ENCODE results near the gene STXBP6. TPM values are rescaled to one million over a fixed set of nuclear protein-coding genes. Genes with fewer than 3 reads are reported as not detected.

The STXBP6 gene
- total and polyA plus RNA-seq, 2 of the 13 experiments (the other 11 are each of a cell fraction or from before 2014, with no cell fraction given), result 35.3 to 42.8 TPM

DNA sequence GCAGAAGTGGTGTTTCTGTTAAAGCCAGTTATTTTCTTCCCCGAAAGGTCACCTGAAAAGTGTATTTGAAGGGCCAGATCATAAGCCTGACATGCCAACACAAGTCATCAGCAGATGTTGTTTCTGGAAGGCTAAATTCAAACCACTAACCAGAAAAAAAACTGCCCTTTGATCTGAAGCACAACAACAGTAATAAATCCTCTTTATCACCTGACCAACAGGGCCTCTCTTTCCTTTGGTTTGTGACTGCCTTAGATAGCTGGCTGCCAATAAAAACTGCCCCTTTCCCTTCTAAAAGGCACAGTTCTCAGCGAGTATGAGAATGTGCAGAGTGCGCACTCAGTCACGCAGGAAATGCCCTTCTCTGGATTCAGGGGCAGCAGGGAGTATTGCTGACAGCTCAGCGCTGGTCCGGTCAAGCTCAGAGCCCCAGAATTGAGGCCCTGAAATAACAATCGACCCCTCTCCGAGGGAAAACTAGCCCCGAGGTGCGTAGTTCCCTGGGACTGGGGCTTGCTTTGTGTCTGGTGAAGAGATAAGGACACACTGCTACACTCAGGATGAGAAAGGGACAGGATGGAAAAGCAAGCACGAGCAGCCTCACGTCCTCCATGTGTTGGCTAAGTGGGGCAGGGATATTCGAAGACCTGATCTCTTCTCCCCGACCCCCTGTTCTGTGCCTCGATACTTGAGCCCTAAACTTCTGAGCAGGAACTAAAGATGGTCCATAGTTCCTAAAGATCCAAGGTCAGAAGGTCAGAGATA is 231.7 kb downstream of the STXBP6 start (continued):
- TF ChIP-seq, protein P1, sequence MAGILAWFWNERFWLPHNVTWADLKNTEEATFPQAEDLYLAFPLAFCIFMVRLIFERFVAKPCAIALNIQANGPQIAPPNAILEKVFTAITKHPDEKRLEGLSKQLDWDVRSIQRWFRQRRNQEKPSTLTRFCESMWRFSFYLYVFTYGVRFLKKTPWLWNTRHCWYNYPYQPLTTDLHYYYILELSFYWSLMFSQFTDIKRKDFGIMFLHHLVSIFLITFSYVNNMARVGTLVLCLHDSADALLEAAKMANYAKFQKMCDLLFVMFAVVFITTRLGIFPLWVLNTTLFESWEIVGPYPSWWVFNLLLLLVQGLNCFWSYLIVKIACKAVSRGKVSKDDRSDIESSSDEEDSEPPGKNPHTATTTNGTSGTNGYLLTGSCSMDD (CRISPR knock-in tag; IDR thresholded peaks at IDR 0.05), result no peak
- TF ChIP-seq CBFB (CRISPR knock-in tag; IDR thresholded peaks at IDR 0.05) (peak; percentile 67; the same call in 1 of the 2 replicates), ATF7 (IDR thresholded peaks at IDR 0.05) (no peak), ATF7 (CRISPR knock-in tag; IDR thresholded peaks at IDR 0.05) (peak; percentile 6; the same call in 1 of the 2 replicates), KDM5A (IDR thresholded peaks at IDR 0.05; ENCODE audit: borderline replicate concordance, low read length) (peak; percentile 80), GATAD1 (CRISPR knock-in tag; IDR thresholded peaks at IDR 0.05) (peak; percentile 69), U2AF2 (IDR thresholded peaks at IDR 0.05; ENCODE audit: low read depth, low read length) (no peak), ZNF414 (CRISPR knock-in tag; IDR thresholded peaks at IDR 0.05) (no peak), ZNF570 (CRISPR knock-in tag; IDR thresholded peaks at IDR 0.05; ENCODE audit: borderline replicate concordance) (0 out of 2 replicates have a peak, but pooled peaks have one; percentile 95), ZNF234 (CRISPR knock-in tag; conservative IDR thresholded peaks at IDR 0.05) (no peak), ZNF549 (CRISPR knock-in tag; IDR thresholded peaks at IDR 0.05) (no peak), NPAS2 (CRISPR knock-in tag; IDR thresholded peaks at IDR 0.05; ENCODE audit: borderline replicate concordance) (no peak), ZKSCAN5 (CRISPR knock-in tag; IDR thresholded peaks at IDR 0.05) (no peak), MEIS2 (CRISPR knock-in tag; IDR thresholded peaks at IDR 0.05) (peak; percentile 85), RAD51 (IDR thresholded peaks at IDR 0.05; ENCODE audit: borderline replicate concordance) (no peak), MED1 (CRISPR knock-in tag; IDR thresholded peaks at IDR 0.05) (peak; percentile 93)
- TF ChIP-seq, protein P2, sequence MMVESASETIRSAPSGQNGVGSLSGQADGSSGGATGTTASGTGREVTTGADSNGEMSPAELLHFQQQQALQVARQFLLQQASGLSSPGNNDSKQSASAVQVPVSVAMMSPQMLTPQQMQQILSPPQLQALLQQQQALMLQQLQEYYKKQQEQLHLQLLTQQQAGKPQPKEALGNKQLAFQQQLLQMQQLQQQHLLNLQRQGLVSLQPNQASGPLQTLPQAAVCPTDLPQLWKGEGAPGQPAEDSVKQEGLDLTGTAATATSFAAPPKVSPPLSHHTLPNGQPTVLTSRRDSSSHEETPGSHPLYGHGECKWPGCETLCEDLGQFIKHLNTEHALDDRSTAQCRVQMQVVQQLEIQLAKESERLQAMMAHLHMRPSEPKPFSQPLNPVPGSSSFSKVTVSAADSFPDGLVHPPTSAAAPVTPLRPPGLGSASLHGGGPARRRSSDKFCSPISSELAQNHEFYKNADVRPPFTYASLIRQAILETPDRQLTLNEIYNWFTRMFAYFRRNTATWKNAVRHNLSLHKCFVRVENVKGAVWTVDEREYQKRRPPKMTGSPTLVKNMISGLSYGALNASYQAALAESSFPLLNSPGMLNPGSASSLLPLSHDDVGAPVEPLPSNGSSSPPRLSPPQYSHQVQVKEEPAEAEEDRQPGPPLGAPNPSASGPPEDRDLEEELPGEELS (CRISPR knock-in tag; IDR thresholded peaks at IDR 0.05), result peak; percentile 97
- TF ChIP-seq, protein P3, sequence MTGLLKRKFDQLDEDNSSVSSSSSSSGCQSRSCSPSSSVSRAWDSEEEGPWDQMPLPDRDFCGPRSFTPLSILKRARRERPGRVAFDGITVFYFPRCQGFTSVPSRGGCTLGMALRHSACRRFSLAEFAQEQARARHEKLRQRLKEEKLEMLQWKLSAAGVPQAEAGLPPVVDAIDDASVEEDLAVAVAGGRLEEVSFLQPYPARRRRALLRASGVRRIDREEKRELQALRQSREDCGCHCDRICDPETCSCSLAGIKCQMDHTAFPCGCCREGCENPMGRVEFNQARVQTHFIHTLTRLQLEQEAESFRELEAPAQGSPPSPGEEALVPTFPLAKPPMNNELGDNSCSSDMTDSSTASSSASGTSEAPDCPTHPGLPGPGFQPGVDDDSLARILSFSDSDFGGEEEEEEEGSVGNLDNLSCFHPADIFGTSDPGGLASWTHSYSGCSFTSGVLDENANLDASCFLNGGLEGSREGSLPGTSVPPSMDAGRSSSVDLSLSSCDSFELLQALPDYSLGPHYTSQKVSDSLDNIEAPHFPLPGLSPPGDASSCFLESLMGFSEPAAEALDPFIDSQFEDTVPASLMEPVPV (CRISPR knock-in tag; IDR thresholded peaks at IDR 0.05), result peak; percentile 98
- TF ChIP-seq, protein P4, sequence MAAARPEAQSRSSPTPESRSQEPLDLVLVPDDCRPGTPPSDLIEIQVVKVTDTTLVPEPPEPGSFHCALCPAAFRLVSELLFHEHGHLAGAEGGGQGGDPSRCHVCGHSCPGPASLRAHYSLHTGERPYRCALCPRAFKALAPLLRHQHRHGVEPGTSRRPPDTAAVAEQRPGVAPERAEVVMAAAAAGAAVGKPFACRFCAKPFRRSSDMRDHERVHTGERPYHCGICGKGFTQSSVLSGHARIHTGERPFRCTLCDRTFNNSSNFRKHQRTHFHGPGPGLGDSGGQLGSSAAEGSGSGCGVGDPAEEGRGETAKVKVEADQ (CRISPR knock-in tag; IDR thresholded peaks at IDR 0.05; ENCODE audit: borderline replicate concordance), result peak; percentile 98
- TF ChIP-seq, protein P5, sequence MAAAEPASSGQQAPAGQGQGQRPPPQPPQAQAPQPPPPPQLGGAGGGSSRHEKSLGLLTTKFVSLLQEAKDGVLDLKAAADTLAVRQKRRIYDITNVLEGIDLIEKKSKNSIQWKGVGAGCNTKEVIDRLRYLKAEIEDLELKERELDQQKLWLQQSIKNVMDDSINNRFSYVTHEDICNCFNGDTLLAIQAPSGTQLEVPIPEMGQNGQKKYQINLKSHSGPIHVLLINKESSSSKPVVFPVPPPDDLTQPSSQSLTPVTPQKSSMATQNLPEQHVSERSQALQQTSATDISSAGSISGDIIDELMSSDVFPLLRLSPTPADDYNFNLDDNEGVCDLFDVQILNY (CRISPR knock-in tag; conservative IDR thresholded peaks at IDR 0.05), result no peak; the same call in 1 of the 2 replicates

All from HepG2 (cell line).